ENCODE results near the gene PKD1L1. TPM values are rescaled to one million over a fixed set of nuclear protein-coding genes. Genes with fewer than 3 reads are reported as not detected.

Gene PKD1L1
- polyA plus RNA-seq, 1 donor from 2014 or later: 2.0 TPM

DNA sequence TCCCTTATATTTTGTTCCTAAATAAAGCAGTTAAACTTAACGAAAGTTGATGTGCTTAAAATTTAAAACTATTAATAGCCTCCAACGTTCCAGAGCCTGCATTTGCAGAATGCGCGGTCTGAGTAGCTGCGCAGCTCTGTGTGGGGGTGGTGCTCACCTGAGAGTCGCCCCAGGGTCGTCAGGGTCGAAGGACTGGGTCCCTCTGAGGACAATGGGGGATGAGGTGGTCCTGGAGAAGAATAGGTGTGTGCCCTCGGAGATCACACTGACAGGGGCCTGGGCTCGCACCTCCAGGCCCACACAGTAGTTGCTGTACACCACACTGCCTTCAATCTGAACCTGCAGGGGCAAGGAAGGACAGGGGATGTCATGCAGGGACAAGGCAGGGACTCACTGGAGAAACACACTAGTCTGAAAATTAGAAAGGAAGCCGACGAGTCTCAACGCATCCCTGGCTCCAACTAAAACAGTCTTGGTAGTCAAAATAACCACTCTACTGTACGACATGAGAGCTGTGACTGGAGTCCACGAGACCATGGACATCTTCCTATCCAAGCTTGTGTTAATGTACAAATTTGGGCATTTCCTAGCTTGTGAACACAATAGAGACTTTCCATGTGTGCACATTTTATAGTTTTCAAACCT is 54.4 kb downstream of the PKD1L1 start:
- Histone ChIP-seq H3F3A (ENCODE audit: insufficient read depth, low read length, poor library complexity, severe bottlenecking) (no peaks in the 10 kb centered on the region), H3K79me2 (replicated peaks; ENCODE audit: insufficient read depth, low read length) (no peaks in the 10 kb centered on the region), H3K4me3 (ENCODE audit: low read length) (no peak overlapping the region), H3K27me3 (ENCODE audit: insufficient read depth, low read depth, low read length) (no peaks in the 10 kb centered on the region), H3K4me2 (ENCODE audit: low read length) (no peak overlapping the region), H3K36me3 (ENCODE audit: insufficient read depth, low read length) (no peaks in the 10 kb centered on the region), H3K9me2 (ENCODE audit: insufficient read depth, low read length) (no peaks in the 10 kb centered on the region), H3K9ac (ENCODE audit: low read length) (no peak overlapping the region), H4K20me1 (ENCODE audit: insufficient read depth) (no peaks in the 10 kb centered on the region), H3K27ac (ENCODE audit: low read length) (no peak overlapping the region), H2AFZ (ENCODE audit: low read depth, low read length) (no peak overlapping the region), H3K9me3 (ENCODE audit: low read length) (no peaks in the 10 kb centered on the region)
- no peak for TF ChIP-seq SMC3 (conservative IDR thresholded peaks at IDR 0.05; ENCODE audit: poor library complexity)
- TF ChIP-seq, protein P1, sequence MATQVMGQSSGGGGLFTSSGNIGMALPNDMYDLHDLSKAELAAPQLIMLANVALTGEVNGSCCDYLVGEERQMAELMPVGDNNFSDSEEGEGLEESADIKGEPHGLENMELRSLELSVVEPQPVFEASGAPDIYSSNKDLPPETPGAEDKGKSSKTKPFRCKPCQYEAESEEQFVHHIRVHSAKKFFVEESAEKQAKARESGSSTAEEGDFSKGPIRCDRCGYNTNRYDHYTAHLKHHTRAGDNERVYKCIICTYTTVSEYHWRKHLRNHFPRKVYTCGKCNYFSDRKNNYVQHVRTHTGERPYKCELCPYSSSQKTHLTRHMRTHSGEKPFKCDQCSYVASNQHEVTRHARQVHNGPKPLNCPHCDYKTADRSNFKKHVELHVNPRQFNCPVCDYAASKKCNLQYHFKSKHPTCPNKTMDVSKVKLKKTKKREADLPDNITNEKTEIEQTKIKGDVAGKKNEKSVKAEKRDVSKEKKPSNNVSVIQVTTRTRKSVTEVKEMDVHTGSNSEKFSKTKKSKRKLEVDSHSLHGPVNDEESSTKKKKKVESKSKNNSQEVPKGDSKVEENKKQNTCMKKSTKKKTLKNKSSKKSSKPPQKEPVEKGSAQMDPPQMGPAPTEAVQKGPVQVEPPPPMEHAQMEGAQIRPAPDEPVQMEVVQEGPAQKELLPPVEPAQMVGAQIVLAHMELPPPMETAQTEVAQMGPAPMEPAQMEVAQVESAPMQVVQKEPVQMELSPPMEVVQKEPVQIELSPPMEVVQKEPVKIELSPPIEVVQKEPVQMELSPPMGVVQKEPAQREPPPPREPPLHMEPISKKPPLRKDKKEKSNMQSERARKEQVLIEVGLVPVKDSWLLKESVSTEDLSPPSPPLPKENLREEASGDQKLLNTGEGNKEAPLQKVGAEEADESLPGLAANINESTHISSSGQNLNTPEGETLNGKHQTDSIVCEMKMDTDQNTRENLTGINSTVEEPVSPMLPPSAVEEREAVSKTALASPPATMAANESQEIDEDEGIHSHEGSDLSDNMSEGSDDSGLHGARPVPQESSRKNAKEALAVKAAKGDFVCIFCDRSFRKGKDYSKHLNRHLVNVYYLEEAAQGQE (IDR thresholded peaks at IDR 0.05; ENCODE audit: borderline replicate concordance): no peak
- TF ChIP-seq, protein P2, sequence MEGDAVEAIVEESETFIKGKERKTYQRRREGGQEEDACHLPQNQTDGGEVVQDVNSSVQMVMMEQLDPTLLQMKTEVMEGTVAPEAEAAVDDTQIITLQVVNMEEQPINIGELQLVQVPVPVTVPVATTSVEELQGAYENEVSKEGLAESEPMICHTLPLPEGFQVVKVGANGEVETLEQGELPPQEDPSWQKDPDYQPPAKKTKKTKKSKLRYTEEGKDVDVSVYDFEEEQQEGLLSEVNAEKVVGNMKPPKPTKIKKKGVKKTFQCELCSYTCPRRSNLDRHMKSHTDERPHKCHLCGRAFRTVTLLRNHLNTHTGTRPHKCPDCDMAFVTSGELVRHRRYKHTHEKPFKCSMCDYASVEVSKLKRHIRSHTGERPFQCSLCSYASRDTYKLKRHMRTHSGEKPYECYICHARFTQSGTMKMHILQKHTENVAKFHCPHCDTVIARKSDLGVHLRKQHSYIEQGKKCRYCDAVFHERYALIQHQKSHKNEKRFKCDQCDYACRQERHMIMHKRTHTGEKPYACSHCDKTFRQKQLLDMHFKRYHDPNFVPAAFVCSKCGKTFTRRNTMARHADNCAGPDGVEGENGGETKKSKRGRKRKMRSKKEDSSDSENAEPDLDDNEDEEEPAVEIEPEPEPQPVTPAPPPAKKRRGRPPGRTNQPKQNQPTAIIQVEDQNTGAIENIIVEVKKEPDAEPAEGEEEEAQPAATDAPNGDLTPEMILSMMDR (IDR thresholded peaks at IDR 0.05; ENCODE audit: poor library complexity, severe bottlenecking): no peak

- no peaks in the 10 kb centered on the region for H4K20me1 ChIP-seq (ENCODE audit: insufficient read depth)
- no peak overlapping the region for H3K27ac ChIP-seq (ENCODE audit: low read length)
- no peak overlapping the region for H2AFZ ChIP-seq (ENCODE audit: low read depth, low read length)
- no peaks in the 10 kb centered on the region for H3K27me3 ChIP-seq (ENCODE audit: insufficient read depth, low read depth, low read length)
- H3K79me2 ChIP-seq (replicated peaks; ENCODE audit: insufficient read depth, low read length): no peaks in the 10 kb centered on the region
- H3K36me3 ChIP-seq (ENCODE audit: insufficient read depth, low read length): no peaks in the 10 kb centered on the region
- H3K4me2 ChIP-seq (ENCODE audit: low read length): no peak overlapping the region
- no peaks in the 10 kb centered on the region for H3K9me3 ChIP-seq (ENCODE audit: low read length)
- H3K9ac ChIP-seq (ENCODE audit: low read length): no peak overlapping the region
- H3K4me3 ChIP-seq (ENCODE audit: low read length): no peak overlapping the region
- H3K9me2 ChIP-seq (ENCODE audit: insufficient read depth, low read length): no peaks in the 10 kb centered on the region
- no peaks in the 10 kb centered on the region for H3F3A ChIP-seq (ENCODE audit: insufficient read depth, low read length, poor library complexity, severe bottlenecking)
- TF ChIP-seq, protein P2 (IDR thresholded peaks at IDR 0.05; ENCODE audit: poor library complexity, severe bottlenecking): no peak
- TF ChIP-seq RAD21 (conservative IDR thresholded peaks at IDR 0.05) (no peak), TAF1 (IDR thresholded peaks at IDR 0.05; ENCODE audit: low read depth) (no peak), POLR2AphosphoS5 (IDR thresholded peaks at IDR 0.05) (no peak), SMC3 (conservative IDR thresholded peaks at IDR 0.05; ENCODE audit: poor library complexity) (no peak), MXI1 (conservative IDR thresholded peaks at IDR 0.05; ENCODE audit: poor library complexity, severe bottlenecking) (no peak), EP300 (conservative IDR thresholded peaks at IDR 0.05; ENCODE audit: poor library complexity, severe bottlenecking) (no peak)
- TF ChIP-seq, protein P1 (IDR thresholded peaks at IDR 0.05; ENCODE audit: borderline replicate concordance): no peak
These were observed 55.0 kb downstream of the PKD1L1 start for GRCh38 chr7:47893238-47893637.

All from neural cell (in vitro differentiated cells).